Measurements from ENCODE around the gene CACNA1E.

- TF ChIP-seq CTCF (IDR thresholded peaks at IDR 0.05) (no peak), POLR2A (IDR thresholded peaks at IDR 0.05) (no peak)
Measured at GRCh38 chr1:181806746-181807145, 323.4 kb downstream of the CACNA1E start.
